NCI-H82 (cell line): ENCODE data around the gene LAMC3.

Experiments
- DNase-seq: peaks from one replicate; lab custom pipeline; 2025; lab: John Stamatoyannopoulos, UW

Gene LAMC3

DNA sequence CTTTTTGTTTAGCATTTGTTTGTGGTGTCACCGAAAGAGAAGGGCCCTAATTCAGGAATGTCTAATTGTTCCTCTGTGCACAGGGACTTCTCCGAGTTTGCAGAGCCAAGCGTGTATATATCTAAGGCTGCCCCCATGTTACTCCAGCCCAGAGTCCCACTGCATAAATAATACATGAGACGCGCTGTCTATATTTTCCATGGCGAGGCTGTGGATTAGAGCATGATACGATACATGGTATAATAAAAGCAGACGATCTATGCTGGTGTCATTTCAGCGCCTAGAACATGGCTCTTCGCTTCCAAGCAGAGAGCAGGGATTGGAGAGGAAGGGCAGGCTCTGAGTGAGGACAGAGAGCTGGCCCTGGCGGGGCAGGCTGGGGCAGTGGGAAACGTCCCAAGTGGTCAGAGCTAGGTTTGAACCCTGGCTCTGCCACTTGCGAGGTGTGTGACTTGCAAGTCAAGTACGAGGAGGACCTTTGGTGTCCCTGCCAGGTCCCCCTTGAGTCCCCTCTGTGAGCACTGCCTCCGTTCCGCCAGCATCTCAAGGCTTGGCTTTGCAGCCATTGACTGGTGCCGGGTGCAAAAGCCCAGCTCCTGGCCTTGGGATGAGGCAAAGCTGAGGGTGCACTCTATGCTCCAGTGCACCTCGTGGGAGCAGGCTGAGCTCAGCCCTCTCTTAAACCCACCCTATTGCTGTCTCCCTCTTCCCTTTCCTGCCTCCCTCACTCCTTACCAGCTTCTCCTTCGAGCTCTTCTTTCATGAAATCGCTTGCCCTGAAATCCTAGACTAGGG lies 29.2 kb upstream of the LAMC3 start:
- DNase-seq, result no peak

DNA sequence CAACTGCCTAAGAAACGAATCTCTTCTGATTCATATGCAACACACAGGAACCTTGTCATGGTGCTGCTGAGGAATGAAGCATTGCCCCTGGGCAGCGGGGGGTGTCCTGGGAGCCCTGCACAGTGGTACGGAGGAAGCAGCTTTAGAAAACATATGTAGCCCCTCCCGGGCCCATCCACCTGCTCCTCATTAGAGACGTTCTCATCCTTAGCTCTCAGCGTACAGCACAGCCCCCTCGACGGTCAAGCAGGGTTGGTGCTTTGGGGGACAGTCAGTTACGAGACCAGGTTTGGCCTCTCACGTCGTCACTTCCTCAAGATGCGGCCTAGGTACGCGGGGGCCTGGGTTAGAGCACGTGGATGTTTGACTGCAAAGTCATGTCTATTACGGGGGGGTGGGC lies 28.4 kb upstream of the LAMC3 start:
- DNase-seq, result no peak

GRCh38 chr9:130981002-130981755 lies 27.8 kb upstream of the LAMC3 start:
- no peak for DNase-seq

DNA sequence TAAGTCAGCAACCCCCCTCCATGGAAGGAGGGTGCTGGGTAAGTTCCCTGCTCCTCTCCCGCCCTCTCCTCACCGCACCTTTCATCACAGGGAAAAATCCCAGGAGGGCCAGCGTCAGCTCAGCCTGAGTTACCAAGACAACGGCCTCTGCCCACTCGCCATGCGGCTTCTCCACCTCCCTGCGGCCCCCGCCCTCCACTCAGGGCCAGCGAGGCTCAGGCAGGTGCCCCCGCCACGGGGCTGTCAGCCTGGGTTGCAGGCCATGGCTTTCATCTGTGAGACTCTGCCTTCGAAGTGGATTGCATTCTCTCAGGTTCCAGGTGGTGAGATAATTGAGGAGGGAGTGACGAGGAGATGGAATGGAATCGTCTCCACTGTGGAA lies 27.2 kb upstream of the LAMC3 start:
- no peak for DNase-seq

DNA sequence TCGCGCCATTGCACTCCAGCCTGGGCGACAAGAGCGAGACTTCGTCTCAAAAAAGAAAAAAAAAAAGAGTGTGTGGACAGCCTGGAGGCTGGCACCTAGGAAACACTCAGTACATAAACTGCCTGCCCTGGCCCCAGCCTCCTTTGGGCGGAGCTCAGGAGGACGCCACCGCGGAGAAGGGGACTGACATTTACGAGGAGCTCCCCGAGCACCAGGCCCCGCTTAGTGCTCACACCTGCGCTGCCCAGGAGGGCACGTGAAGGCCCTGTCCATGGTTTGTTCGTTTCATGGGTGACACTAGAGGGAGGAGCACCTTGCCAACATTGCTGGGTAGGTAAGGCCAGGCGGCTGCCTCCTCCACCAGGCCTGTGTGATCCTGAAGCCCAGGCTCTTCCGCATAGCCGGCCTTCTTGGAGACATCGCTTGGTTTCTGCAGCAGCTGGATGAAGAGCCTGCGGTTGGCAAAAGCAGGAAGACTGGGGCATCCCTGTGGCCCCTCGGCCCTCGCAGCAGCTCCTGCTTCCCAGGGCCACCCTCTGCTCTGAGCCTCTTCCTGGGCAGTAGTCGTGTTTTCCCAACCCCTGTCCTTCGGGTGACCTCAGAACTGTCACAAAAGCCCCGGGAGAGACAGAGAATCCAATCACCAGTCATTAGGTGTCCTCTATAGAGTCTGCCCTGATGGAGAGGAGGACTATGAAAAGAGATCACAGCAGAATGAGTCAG lies 26.2 kb upstream of the LAMC3 start:
- peak; percentile 47 for DNase-seq

DNA sequence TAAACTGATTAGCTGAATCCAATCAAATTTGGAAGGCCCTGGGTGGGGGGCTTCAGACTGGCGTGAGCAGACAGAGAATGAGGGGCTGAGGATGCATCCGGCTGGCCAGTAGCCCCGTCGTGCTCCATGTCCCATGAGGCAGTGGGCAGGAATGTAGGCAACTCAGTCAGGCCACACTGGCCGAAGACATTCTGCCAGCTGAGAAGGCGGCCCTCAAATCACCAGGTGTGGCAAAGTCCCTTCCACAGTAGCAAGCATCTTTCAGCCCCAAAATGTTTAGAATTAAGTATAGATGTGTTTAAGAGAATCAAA lies 25.7 kb upstream of the LAMC3 start:
- DNase-seq, result no peak

DNA sequence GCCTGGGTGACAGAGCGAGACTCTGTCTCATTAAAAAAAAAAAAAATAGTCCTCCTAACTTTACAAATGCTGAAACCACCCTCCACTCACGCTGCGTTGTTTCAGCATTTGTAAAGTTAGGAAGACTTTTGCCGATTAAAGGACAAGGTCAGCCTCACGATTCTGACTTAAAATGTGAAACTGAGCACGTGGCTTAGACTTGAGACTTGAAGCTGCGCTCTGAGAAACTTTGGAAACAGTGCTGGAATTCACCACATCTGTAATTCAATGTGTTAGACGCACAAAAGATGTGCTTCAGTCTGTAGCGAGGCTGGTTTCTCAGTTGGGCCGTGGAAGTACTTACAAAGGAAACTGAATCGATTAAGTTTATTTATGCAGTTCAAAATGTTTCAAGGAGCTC lies 25.0 kb upstream of the LAMC3 start:
- no peak for DNase-seq

GRCh38 chr9:130984521-130984920 lies 24.5 kb upstream of the LAMC3 start:
- DNase-seq, result no peak

DNA sequence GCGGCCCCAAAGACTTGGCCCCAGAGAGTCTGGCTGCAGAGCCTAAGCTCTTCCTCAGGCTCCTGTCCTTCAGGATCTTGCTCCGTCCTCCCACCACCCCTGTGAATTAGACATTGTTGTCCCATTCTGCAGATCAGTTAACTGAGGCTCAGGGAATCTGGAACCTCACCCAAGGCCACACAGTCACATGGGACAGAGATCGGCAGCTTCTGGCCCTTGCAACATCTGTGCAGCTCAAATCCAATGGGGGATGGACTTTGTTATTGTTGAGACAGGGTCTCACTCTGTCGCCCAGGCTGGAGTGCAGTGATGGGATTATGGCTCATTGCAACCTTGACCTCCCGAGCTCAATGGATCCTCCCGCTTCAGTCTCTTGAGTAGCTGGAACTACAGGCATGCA lies 23.9 kb upstream of the LAMC3 start:
- DNase-seq, result peak; percentile 70

- DNase-seq, result no peak
Observed at GRCh38 chr9:130985606-130986162, 23.3 kb upstream of the LAMC3 start.

- DNase-seq, result peak; percentile 94
Observed at GRCh38 chr9:130986356-130986965, 22.5 kb upstream of the LAMC3 start.

DNA sequence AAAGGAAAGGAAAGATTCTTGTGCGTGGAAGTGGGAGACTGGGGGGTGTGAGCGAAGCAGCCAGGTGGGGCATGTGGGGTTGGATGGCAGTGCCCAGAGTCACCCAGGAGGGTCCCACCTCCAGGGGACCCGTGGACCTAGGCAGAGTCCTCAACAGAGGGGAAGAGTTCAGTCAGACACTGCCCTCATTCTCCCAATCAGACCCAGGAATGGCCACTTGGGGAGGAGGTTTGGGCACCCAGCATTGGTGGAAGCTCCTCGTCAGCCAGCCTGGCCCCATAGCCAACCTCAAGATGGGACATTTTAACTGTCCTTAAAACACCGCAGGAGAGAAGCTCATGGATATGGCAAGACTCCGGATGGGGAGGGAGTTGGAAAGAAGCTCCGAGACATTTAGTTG lies 21.9 kb upstream of the LAMC3 start:
- DNase-seq, result no peak

DNA sequence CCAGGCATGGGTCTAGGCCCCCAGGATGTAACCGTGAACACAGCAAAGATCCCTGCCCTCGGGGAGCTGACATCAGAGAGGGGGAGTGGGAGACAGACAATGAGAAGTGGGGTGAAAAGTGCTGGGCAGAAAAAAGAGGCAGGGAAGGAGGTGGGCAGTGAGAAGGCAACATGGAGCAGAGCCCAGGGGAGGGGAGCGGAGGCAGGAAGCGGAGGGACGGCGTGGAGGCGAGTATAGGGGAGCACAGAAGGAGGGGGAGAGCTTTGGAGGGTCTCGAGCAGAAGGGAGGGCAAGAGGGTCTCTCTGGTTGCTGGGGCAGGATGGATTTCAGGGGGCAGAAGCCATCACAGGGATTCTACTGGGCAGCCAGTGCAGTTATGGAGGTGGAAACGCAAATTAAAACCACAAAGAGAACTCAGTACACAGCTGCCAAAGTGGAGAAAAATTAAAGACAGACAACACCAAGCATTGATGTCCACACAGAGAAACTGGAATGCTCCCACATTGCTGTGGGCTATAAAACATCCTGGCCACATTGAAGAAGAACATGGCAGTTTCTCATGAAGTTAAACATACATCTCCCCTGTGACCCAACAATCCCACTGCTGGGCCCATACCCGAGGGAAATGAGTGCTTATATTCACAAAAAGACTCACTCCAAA lies 21.1 kb upstream of the LAMC3 start:
- no peak for DNase-seq

DNA sequence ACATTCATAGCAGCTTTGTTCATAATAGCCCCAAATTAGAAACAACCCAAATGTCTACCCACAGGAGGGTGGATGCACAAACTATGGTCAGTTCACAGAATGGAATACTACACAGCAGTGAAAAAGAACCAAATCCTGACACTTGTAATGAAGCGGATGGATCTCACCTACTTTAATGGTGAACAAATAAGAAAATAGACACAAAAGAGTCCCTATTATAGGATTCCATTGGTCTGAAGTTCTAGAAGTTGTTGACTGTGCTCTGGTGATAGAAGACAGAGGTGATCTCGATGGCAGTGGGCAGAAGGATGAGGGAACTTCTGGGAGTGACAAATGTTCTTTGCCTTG lies 20.6 kb upstream of the LAMC3 start:
- DNase-seq, result no peak

- DNase-seq, result no peak
Observed at GRCh38 chr9:130988905-130989304, 20.1 kb upstream of the LAMC3 start.

DNA sequence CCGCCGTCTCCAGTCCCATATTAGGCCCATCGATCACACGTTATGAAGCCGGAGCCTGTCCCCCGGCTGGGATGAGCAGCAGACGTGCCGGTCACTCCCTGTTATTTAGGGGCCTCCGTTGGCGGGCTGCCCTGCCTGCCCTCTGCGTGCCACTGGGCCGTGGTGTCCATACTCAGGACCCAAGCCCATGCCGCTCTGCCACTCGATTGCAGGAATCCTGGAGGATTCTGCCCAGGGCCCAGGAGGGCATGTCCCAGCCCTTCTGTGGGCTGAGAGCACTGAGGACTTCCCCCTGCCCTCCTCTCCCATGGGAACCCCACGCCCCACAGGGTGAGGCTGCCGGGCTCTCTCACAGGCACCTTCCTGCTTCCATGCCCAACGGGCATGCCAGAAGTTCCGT lies 19.6 kb upstream of the LAMC3 start:
- DNase-seq, result no peak

DNA sequence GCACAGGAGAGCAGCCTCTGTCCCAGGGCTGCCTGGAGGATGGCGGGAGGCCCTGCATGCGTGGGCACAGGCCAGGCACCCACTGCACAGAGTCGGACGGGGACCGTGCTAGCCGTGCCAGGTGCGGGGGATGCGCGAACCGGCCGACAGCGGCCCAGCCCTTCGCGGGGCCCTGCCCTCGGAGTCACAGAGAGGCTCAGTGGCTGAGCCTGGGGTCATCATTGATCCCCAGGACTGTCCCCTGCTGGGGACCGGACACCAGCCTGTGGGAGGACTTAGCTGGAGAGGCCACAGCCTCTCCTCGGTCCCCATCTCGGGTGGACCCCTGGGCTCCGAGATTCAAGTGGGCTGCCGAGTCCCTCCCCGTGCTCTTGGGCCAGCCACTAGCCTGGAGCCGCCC lies 19.1 kb upstream of the LAMC3 start:
- no peak for DNase-seq

DNA sequence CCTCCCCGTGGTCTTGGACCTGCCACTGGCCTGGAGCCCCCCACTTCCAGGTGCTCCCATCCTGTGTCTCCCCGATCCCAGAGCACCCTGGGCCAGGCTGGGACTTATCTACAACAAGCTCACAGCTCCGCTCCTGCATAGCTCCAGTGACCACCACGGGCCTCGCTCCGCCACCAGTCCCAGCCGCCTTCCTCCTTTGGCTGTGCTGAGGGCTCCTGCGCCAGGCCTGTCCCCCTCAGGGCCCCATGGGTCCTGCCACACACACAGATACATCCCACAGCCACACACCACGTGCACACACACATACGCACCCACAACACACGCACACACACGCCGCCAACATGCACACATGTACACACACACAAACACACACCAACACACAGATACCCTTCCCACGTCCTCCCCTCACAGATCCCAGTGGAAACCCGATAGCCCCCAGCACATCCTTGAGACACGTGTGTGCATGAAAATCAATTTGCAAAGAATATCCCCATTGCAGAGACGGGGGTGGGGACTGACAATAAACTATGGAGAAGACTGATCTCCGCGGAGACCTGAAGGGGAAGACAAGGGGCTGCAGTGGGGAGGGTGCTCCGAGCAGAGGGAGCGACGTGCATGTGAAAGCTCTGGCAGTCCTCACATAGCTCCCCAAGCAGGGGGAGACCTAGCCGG lies 18.5 kb upstream of the LAMC3 start:
- no peak for DNase-seq

DNA sequence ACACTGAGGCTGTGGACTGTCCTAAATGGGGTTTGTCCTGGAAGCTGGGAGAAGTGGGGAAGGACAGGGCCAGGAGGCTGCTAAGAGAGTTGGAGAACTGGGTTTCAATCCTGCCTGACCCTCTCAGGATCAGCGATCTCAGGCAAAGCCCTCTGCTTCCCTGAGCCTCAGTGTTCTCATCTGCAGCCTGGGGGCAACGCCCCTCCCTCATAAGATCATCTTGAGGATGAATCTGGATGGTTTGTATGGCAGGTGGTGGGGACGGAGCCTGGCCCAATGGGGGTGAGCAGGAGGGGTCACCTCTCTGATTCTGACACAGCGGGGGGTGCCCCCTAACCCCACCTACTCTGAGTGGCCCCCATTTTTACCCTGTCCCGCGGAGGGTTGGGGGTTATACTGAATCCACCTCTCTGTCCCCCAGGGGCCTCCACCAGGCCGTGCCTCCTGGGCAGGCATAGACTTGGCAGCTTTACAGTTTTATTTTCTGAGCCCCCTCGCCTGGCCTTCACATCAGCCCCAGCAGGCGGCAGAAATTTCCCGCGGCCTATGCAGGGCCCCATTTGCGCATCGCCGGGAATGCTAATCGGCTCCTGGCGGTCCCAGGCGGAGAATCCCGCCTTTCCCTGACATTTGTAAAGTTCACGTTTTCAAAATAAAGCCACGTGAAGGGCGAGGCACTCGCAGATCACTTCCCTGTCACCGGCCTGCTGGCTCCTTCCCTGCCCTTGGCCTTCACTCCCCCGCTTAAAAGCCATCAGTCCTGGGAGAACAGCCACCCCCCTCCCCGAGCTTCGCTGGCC lies 17.8 kb upstream of the LAMC3 start:
- DNase-seq, result no peak
